ENCODE measurements around the gene INSL3. TPM values are rescaled to one million over a fixed set of nuclear protein-coding genes. Genes with fewer than 3 reads are reported as not detected.

The INSL3 gene
- total and polyA plus RNA-seq, 2 of the 13 experiments (the other 11 are each of a cell fraction or from before 2014, with no cell fraction given): 0.30 TPM; not detected in 1

GRCh38 chr19:17766543-17767131 lies 54.7 kb downstream of the INSL3 start (continued):
- no peak for TF ChIP-seq THAP8 (CRISPR knock-in tag; IDR thresholded peaks at IDR 0.05; ENCODE audit: borderline replicate concordance)
- peak; percentile 87 for TF ChIP-seq RAD21 (CRISPR knock-in tag; IDR thresholded peaks at IDR 0.05)
- TF ChIP-seq RARA (CRISPR knock-in tag; IDR thresholded peaks at IDR 0.05): peak; percentile 78
- TF ChIP-seq CC2D1A (CRISPR knock-in tag; IDR thresholded peaks at IDR 0.05): no peak
- TF ChIP-seq HNF1B (CRISPR knock-in tag; IDR thresholded peaks at IDR 0.05): peak; percentile 73; the same call in 1 of the 2 replicates
- no peak for TF ChIP-seq CCAR2 (optimal IDR thresholded peaks at IDR 0.05; ENCODE audit: low read depth, low read length)
- no peak for TF ChIP-seq ZNF432 (CRISPR knock-in tag; IDR thresholded peaks at IDR 0.05; ENCODE audit: borderline replicate concordance)
- TF ChIP-seq ZNF772 (CRISPR knock-in tag; IDR thresholded peaks at IDR 0.05): 0 out of 2 replicates have a peak, but pooled peaks have one; percentile 39
- TF ChIP-seq HOXA3 (CRISPR knock-in tag; IDR thresholded peaks at IDR 0.05): peak; percentile 85
- no peak for TF ChIP-seq ZSCAN12 (CRISPR knock-in tag; IDR thresholded peaks at IDR 0.05)
- TF ChIP-seq BRF2 (CRISPR knock-in tag; IDR thresholded peaks at IDR 0.05): 0 out of 2 replicates have a peak, but pooled peaks have one; percentile 16
- no peak for TF ChIP-seq DBP (CRISPR knock-in tag; IDR thresholded peaks at IDR 0.05; ENCODE audit: not compliant biosample characterization)
- TF ChIP-seq HNF4A (CRISPR knock-in tag; IDR thresholded peaks at IDR 0.05): peak; percentile 91
- TF ChIP-seq HES4 (CRISPR knock-in tag; IDR thresholded peaks at IDR 0.05; ENCODE audit: borderline replicate concordance): no peak
- no peak for TF ChIP-seq MZF1 (CRISPR knock-in tag; IDR thresholded peaks at IDR 0.05; ENCODE audit: borderline replicate concordance)
- no peak for TF ChIP-seq AGO2 (optimal IDR thresholded peaks at IDR 0.05; ENCODE audit: low read depth, low read length)
- 0 out of 2 replicates have a peak, but pooled peaks have one; percentile 13 for TF ChIP-seq ZNF792 (CRISPR knock-in tag; IDR thresholded peaks at IDR 0.05)
- TF ChIP-seq KLF11 (CRISPR knock-in tag; IDR thresholded peaks at IDR 0.05): no peak
- TF ChIP-seq NFKBIZ (CRISPR knock-in tag; IDR thresholded peaks at IDR 0.05): no peak
- TF ChIP-seq ATF2 (CRISPR knock-in tag; IDR thresholded peaks at IDR 0.05): no peak
- TF ChIP-seq ZNF512 (CRISPR knock-in tag; IDR thresholded peaks at IDR 0.05): no peak
- no peak for TF ChIP-seq ZNF784 (CRISPR knock-in tag; IDR thresholded peaks at IDR 0.05; ENCODE audit: borderline replicate concordance)
